IPS-NIHi7 (cell line): ENCODE data around the gene SSR3.
"Not testable (repeated sequence)": the region's sequence is repeated elsewhere in the genome, so short reads cannot be mapped to it uniquely, and the experiment has no call there.

Experiments
- DNase-seq: peaks from one replicate; pipeline ENCODE4 v3.0.0; 2012; ENCODE audit warnings: mixed read lengths; ENCODE audit errors: extremely low spot score

SSR3 gene

DNA sequence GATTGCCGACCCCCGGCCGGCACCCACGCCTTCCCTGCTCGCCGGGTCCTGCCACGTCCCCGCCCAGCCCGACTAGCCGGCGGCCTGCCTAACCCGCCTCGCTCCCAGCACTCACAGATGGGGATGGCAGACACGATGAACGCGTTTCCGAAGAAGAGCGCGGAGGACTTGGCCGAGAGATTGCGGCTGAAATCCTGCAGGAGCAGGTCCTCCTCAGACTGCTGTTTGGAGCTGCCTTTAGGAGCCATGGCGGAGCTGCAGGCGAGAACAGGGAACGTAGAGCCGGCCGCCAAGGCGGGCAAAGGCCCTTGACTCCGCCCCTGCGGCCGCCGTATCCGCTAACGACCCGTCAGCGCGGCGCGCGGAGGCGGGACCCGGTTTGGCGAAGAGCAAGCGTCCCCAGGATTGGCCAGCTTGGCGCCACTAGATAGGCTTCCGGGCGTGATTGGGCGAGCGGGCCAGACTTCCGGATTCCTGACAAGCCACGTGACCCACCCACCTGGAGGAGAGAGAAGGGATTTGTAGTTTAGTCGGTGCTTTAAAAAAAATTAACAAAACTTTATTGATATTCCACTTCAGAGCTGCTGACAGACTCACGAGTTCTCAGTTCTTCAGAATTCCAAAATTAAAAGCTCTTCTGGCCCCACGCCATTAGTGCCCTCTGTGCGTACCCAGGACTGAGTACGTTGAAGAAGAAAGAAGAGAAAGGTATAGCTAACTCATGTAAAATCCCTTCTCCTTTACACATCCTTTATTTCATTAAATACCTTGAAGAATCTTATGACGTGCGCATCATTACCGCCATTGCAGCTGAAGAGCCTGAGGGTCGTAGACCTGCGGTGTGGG, at the start of gene SSR3:
Gene SSR3, minus strand, starts transcription at position 276 of the 846 bp plus-strand sequence. Its CDS starts 28 bp downstream, at position 248.
- DNase-seq = peak; percentile 98

GRCh38 chr3:156604064-156604641, 49.2 kb upstream of the SSR3 start:
- DNase-seq = no peak

DNA sequence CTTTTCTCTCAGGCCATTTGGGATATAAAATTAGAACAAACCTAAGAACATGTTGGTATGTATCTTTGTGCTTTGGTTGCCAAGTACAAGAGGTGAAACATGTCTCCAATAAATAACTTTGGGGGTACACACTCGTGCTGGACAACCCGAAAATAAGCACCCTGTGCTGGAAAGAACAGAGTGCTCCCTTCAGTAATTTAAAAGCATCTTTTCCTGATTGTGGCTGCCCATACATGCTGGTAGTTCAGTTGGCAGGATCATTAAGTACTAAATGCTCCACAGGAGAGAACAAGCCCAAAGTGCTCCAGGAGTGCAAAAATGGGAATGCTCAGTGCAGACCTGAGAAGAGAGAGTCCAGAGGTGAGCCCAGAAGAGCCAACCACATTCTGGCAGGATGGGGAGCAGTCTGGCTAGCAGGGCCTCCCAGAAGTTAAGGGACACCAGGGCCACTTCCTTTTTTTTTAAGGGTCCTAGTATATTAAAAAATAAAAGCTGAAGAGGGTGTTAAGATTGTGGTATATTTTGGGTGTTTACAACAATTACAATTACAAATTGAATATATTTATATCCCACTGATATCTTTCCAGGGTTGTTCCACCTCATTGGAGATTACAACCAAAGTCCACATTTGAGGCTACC, 48.6 kb upstream of the SSR3 start:
- no peak for DNase-seq

GRCh38 chr3:156602424-156602823, 47.5 kb upstream of the SSR3 start:
- no peak for DNase-seq

DNA sequence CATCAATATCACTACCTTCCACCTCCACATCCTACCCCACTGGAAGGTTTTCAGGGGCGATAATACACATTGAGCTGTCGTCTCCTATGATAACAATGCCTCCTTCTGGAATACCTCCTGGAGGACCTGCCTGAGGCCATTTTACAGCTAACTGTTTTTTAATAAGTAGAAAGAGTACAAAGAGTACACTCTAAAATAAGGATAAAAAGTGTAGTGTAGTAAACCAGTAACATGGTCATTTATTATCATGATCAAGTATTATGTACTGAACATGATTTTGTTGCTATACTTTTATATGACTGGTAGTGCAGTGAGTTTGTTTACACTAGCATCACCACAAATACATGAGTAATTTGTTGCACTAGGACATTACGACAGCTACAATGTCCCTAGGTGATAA, 46.6 kb upstream of the SSR3 start:
- no peak for DNase-seq

DNA sequence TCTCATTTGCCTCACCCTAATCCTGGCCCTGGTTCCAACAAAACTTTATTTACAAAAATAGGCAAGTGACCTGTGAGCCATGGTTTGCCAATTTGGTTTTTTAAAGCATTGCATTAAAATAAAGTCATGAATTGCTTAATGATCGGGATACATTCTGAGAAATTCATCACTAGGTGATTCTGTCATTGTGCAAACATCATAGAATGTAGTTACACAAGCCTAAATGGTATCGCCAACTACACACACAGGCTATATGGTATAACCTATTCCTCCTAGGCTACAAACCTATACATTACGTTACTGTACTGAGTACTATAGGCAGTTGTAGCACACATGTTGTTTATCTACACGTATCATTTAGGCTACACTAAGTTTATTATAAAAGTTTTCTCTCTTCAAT, 45.9 kb upstream of the SSR3 start:
- DNase-seq = no peak

DNA sequence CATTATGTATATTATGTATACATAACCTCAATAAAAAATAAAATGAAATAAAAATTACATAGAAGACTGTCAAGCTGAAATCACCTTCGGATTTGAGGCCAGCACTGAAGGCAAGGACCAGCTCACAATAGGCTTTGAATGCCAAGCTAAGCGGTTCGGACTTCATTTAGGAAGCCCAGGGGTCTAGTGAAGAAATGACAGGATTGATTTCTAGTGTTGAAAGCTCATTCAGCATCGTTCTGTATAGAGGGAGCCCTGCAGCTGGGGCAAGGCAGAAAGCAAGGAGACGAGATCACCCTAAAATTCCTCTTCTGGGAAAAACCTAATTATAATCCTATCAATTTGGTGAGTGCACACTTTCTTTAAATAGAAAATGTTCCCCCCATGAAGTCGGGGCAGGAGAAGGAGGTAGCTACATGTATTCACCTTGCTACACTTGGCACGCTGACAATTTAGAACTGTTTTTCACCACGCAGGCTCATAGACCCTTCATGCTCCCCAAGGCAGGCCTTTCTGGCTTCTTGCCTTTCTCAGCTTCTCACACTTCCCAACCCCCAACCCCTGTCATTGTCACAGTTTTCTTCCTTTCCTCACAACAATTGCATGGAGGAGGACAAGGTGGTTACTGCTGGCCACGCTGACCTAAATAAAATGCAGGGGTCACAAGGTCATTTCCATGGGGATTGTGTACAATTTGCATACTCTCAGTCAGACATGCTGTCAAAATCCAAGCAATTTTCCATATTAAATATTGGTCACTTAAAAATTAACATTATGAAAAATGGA, 44.4 kb upstream of the SSR3 start:
- DNase-seq = no peak

DNA sequence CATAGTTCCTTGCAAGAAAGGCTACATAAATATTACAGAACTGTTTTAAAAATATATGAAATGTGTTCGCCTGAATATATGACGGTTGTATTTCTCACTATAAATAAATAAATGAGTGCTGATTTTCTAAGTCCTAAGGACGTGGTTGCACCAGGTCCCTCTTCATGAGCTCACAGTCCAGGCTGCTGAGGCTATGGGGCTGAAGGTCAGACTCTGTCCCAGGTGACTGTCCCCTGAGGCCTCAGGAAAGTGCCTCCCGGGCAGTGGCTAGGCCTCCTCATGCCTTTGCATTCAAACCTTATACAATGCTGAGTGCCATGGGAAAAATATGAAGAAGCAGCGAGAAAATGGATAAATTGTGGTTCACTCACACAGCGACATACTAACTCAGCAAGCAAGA, 43.5 kb upstream of the SSR3 start:
- no peak for DNase-seq

DNA sequence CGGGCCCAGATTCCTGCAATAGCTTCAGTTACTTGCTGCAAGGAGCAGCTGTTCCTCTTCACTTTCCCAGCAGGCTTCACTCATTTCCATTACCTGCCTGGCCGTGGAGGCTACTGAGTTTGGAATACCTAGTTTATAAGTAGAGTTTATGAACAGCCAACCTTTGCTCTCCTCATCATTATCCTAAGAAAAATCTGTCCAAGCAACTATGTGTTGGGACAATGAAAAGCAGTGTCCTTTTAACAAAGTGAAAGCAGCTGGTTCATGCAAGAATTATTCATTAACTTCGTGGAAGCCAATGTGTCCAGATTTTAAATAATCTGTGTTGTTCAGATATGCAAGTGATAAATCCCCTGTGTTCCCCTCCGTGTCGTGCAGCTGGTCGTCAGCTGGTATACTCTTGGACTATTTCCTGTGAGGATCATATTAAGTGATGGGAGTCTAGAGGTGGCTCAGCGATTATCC, 39.3 kb upstream of the SSR3 start:
- no peak for DNase-seq

DNA sequence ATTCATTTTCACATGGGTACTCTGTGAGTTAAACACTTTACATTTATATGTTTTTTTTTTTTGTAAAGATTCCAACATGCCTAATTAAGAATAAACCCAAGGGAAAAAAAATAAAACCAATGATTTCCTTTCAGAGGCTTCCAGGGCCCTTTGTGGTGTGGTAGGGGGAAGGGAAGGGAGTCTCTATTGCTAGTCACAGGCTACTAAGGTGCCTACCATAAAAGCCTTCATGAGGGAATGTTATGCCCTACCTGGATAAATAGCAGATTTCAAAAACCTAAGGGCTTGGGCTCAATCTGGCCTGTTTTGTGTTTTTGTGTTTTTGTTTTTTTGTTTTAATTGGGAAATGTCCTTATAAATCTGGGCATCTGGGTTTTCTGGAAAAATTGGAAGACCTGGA, 38.9 kb upstream of the SSR3 start:
- no peak for DNase-seq

- not testable (repeated sequence) for DNase-seq
Observed at GRCh38 chr3:156589806-156590205, 34.9 kb upstream of the SSR3 start.

DNA sequence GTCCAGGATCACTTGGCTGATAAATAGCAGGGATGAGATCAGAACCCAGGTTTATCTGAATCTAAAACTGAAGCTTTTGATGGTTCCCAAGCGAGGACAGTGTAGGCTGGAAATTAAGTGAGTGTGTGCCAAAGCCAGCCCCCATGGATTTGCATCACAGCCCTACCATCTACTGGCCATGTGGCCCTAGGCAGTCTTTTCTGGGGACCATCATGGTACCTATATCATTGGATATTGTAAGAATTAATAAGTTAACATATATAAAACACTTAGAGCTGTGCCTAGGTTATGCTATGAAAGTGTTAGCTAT, 32.8 kb upstream of the SSR3 start:
- no peak for DNase-seq

DNA sequence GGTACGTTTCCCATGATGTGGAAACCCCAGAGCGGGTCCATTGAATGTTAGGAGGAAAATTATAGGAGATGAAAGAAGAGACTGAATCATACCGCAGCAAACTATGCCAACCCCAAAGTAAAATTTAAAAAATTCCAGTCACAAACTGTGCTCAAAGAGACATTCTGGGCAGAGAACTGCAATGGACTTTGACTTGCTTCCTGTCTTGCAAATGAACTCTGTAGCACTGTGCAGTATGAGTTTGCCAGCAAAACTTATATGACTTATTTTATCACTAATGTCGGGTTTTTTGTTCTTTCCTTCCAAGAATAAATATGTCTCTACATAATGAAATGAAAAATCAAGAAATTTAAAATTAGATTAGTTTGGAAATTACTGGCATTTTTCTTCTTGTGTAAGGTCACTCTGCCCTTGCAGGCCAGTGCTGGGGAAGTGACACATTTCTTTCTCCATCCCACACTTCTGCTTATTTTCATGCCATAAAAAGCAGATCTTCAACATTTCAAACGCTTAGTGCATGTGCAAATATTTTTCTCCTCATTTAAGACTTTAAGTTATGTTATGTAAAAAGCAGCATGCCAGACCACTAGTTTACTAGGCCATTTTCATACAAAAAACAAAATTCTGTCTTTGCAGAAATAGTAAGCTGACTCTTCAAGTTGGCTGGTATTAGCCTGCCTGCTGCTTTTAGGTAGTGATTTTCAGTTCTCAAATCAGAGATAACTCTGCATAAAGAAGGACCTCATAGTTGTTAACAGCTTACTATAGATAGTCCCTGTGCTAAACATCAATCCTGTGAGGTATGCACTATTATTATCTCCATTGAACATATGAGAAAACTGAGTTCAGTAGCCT, 32.2 kb upstream of the SSR3 start:
- DNase-seq = no peak

- DNase-seq = no peak
Observed at GRCh38 chr3:156583469-156583868, 28.6 kb upstream of the SSR3 start.

- DNase-seq = no peak
Observed at GRCh38 chr3:156582532-156583183, 27.7 kb upstream of the SSR3 start.

DNA sequence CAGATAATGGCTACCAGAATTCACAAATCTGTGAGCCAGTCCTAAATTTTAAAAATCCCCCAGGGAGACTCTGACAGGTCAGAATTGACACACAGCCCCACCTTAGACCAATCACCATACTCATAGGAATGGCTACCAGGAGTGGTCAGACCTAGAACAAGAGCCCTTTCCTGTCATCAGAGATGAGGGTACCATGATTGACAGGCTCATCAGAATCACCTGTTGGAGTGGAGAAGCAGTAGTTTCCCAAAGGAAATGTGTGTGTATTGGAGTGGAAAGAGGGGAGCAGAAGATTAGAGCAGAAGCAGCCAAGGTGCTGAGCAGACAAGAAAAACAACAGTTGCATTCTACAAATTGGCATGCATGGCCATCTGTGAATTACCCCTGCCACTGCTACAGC, 27.0 kb upstream of the SSR3 start:
- no peak for DNase-seq

DNA sequence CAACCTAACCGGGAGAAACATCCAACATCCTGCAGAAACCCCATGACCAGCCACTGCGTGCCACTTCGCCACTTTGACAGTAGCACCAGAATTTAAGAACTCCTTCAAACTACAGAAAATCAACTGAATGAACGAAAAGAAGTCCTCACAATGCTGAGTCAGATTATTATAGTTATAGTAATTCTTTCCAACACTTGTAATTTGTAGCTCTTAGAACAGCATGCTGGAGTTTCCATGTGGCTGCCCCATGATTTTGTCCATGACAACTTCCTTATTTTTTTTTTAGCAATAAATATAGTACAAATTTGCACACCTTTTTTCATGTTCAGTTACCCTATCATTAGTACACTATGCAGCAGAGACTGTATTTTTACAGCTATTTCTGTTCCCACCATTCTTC, 26.1 kb upstream of the SSR3 start:
- no peak for DNase-seq

DNA sequence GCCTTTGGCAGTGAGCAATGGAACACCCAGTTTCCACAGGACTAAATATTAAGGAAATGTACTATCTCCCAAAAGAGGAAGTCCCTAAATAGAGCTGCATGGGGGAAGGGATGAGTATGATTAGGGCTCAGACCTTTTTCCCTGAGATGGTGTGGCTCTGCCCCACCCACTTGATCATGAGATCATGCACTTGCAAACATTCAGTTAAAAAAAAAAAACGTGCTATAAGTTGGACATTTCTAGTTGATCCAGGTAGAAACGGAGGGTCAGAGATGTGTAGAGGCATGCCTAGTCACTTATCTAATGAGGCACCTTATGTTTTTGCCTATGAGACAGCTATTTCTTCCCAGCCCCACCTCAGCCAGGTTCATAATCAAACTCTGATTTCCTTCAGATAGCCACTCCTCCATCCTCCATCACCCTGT, 24.5 kb upstream of the SSR3 start:
- DNase-seq = no peak

DNA sequence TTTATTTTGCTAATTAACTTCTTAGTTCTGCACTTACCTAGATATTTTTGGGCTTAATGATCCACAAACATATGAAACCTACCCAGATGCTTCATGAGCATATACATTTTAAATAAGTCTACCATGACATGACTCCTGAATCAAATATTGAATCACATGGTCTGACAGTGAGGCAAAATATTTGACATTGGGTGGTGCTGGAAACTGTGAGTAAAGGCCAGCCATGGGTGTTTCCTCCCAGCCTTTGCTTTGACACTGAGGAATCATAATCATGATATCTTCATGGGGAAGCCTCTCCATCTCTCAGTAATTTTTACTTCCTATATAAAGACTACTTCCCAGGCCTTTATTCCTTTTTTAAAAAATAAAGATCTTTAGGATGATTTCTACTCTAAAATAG, 22.8 kb upstream of the SSR3 start:
- DNase-seq = no peak

GRCh38 chr3:156576651-156577348, 21.9 kb upstream of the SSR3 start:
- no peak for DNase-seq
